Panc1 (cell line): ENCODE data around the gene ANKRD33B.

Source experiments
- CTCF ChIP-seq: fragments of 450-650 bp; IDR thresholded peaks from 2 replicates; pipeline ENCODE4 v1.5.1; 2017; ENCODE audit warnings: mild to moderate bottlenecking
- POLR2AphosphoS5 ChIP-seq: IDR thresholded peaks from 2 replicates; pipeline ENCODE4 v1.6.1; 2012; ENCODE audit warnings: mild to moderate bottlenecking, low read depth, low read length, moderate library complexity
- REST ChIP-seq, 2 experiments: IDR thresholded peaks; 2 replicates each; pipeline ENCODE4 v1.6.1; 2011 to 2012; ENCODE audit warnings: low read depth in 2 of 2, control low read depth in 1 of 2, low read length in 1 of 2, mild to moderate bottlenecking in 1 of 2, moderate library complexity in 1 of 2; ENCODE audit not compliant: insufficient read depth in 1 of 2
- SIN3A ChIP-seq: IDR thresholded peaks from 2 replicates; pipeline ENCODE4 v1.6.1; 2012; ENCODE audit warnings: low read depth, mild to moderate bottlenecking, low read length, moderate library complexity, borderline replicate concordance; ENCODE audit not compliant: insufficient read depth

DNA sequence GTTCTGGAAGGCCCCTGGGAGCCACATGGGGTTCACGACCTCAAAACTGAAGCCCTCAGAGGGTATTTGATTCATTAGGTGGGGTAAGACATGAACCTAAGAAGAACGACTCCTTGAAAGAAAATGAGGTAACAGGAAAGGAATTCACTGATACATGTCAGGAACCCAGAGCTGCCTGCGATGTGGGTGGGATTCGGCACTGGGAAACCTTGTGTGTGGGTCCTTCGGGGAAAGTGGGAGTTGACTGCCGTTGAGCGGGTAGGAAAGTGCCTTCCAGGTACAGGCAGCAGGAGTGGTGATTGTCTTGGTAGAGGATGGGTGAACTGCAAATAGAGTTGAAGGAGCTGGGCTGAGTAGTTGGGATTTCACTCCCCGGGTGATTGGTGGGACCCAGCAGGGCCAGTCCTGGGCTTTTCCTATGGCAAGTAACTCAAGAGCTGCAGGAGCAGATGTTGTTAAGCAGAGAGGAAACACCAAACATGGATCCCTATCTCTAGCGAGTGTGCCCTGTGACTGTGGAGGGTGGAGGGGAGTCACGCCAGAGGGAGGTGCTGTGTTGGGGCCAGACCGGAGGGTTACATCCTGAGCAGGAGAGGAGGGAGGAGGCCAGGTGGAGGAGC is 30.8 kb downstream of the ANKRD33B start:
- peak; percentile 14; the same call in 1 of the 2 replicates for TF ChIP-seq CTCF
- no peak for TF ChIP-seq POLR2AphosphoS5
- TF ChIP-seq REST (IDR thresholded peaks at IDR 0.05; ENCODE audit: insufficient read depth in 1 of 2, low read depth in 2 of 2, low read length in 1 of 2) = no peak
- no peak for TF ChIP-seq SIN3A
